ENCODE results near the gene ULK1. TPM values are rescaled to one million over a fixed set of nuclear protein-coding genes. Genes with fewer than 3 reads are reported as not detected.
"Not testable (repeated sequence)": the region's sequence is repeated elsewhere in the genome, so short reads cannot be mapped to it uniquely, and the experiment has no call there.

Gene ULK1
- total and polyA plus RNA-seq, 4 donors = 15.4 to 32.8 (median 22.8) TPM

DNA sequence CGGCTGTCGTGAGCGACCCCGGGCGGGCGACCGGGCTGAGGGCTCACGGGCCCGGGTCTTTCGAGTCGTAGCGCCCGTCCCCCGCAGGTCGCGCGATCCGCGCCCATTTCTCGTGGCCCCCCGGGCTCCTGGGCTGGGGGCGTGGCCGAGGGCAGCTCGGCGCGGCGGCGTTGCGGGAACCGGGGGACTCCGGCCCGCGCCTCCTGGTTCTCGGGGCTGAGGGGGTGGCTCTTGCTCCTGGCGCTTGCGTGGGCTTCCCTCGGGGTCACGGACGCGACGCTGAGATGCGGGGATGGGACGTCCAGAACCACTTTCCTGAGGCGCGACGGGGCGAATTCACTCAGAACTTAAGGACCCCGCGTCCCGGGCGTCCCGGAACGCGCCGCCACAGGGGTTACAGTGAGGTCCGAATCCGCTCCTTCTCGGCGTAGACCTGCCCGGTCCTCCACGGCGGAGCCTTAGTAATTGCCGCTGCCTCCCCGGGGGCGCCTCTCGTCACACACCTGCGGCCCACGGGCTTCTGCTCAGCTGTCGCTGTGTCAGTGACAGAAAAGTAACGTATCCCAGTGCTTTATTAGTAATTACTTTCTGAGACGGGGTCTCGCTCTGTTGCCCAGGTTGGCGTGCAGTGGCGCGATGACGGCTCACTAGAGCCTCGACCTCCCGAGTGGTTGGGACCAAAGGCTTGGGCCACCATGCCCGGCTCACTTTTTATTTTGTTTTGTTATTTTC is 55.9 kb downstream of the ULK1 start:
- Histone ChIP-seq H3K27me3 (ENCODE audit: control insufficient read depth in 3 of 3, insufficient read depth in 3 of 3, low read length in 2 of 3) (no peaks in the 10 kb centered on the region), H3K36me3 (ENCODE audit: control insufficient read depth in 4 of 4, insufficient read depth in 4 of 4, low read length in 4 of 4) (peaks cover 0 to 2% (median 0%) of the 10 kb centered on the region in 4 donors), H3K4me1 (ENCODE audit: control insufficient read depth in 5 of 5, insufficient read depth in 5 of 5, low read length in 5 of 5) (peaks cover 0 to 9% (median 6%) of the 10 kb centered on the region in 5 donors), H3K9ac (ENCODE audit: insufficient read depth in 1 of 2, low read length in 2 of 2) (peak overlapping the region in 1 of 2 donors; percentile 63), H3K4me3 (peak overlapping the region; percentile 96), H3K27ac (ENCODE audit: low read depth in 1 of 2, low read length in 1 of 2) (peak overlapping the region; percentile 83 to 87), H3K9me3 (ENCODE audit: control insufficient read depth in 4 of 4, insufficient read depth in 3 of 4, low read length in 3 of 4) (no peaks in the 10 kb centered on the region)
- TF ChIP-seq, protein P1, sequence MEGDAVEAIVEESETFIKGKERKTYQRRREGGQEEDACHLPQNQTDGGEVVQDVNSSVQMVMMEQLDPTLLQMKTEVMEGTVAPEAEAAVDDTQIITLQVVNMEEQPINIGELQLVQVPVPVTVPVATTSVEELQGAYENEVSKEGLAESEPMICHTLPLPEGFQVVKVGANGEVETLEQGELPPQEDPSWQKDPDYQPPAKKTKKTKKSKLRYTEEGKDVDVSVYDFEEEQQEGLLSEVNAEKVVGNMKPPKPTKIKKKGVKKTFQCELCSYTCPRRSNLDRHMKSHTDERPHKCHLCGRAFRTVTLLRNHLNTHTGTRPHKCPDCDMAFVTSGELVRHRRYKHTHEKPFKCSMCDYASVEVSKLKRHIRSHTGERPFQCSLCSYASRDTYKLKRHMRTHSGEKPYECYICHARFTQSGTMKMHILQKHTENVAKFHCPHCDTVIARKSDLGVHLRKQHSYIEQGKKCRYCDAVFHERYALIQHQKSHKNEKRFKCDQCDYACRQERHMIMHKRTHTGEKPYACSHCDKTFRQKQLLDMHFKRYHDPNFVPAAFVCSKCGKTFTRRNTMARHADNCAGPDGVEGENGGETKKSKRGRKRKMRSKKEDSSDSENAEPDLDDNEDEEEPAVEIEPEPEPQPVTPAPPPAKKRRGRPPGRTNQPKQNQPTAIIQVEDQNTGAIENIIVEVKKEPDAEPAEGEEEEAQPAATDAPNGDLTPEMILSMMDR (IDR thresholded peaks at IDR 0.05; ENCODE audit: control extremely low read depth, extremely low read depth) = no peak
- ATAC-seq (ENCODE audit: insufficient read depth, low FRiP score) = no peak
- peak in 2 of 3 donors; percentile 17 to 18 for DNase-seq
- WGBS, 2 donors = 1 to 2% methylated on average over 64 to 79 of the region's 79 CpGs

DNA sequence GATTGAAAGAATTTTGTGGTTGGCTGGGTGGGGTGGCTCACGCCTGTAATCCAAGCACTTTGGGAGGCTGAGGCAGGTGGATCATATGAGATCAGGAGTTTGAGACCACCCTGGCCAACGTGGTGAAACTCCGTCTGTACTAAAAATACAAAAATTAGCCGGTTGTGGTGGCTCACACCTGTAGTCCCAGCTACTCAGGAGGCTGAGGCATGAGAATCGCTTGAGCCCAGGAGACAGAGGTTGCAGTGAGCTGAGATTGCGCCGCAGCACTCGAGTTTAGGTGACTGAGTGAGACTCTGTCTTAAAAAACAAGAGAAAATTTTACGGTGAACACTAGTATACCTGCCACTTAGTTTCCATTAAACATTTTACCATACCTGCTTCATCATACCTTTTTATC is 59.4 kb downstream of the ULK1 start:
- H3K27me3 ChIP-seq (ENCODE audit: control insufficient read depth in 3 of 3, insufficient read depth in 3 of 3, low read length in 2 of 3); ATAC-seq (ENCODE audit: insufficient read depth, low FRiP score); H3K4me1 ChIP-seq (ENCODE audit: control insufficient read depth in 5 of 5, insufficient read depth in 5 of 5, low read length in 5 of 5); H3K27ac ChIP-seq (ENCODE audit: low read depth in 1 of 2, low read length in 1 of 2); H3K4me3 ChIP-seq; H3K9ac ChIP-seq (ENCODE audit: insufficient read depth in 1 of 2, low read length in 2 of 2); DNase-seq; H3K36me3 ChIP-seq (ENCODE audit: control insufficient read depth in 4 of 4, insufficient read depth in 4 of 4, low read length in 4 of 4); H3K9me3 ChIP-seq (ENCODE audit: control insufficient read depth in 4 of 4, insufficient read depth in 3 of 4, low read length in 3 of 4): not testable (repeated sequence)
- 94 to 98% methylated on average over 9 of the region's 9 CpGs for WGBS, 2 donors

DNA sequence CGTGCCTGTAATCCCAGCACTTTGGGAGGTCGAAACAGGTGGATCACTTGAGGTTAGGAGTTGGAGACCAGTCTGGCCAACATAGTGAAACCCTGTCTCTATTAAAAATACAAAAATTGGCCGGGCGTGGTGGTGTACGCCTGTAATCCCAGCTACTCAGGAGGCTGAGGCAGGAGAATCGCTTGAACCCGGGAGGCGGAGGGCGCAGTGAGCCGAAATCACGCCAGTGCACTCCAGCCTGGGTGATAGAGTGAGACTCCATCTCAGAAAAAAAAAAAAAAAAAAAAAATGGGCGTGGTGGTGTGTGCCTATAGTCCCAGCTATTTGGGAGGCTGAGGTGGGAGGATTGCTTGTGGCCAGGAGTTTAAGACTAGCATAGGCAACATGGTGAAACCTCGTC is 60.0 kb downstream of the ULK1 start:
- not testable (repeated sequence) for H3K27ac ChIP-seq (ENCODE audit: low read depth in 1 of 2, low read length in 1 of 2); H3K9ac ChIP-seq (ENCODE audit: insufficient read depth in 1 of 2, low read length in 2 of 2); H3K9me3 ChIP-seq (ENCODE audit: control insufficient read depth in 4 of 4, insufficient read depth in 3 of 4, low read length in 3 of 4); ATAC-seq (ENCODE audit: insufficient read depth, low FRiP score); H3K27me3 ChIP-seq (ENCODE audit: control insufficient read depth in 3 of 3, insufficient read depth in 3 of 3, low read length in 2 of 3); H3K36me3 ChIP-seq (ENCODE audit: control insufficient read depth in 4 of 4, insufficient read depth in 4 of 4, low read length in 4 of 4); H3K4me3 ChIP-seq; DNase-seq
- WGBS, 2 donors = 94 to 97% methylated on average over 13 of the region's 13 CpGs
- peaks cover 0 to 12% (median 9%) of the 10 kb centered on the region in 5 donors for H3K4me1 ChIP-seq (ENCODE audit: control insufficient read depth in 5 of 5, insufficient read depth in 5 of 5, low read length in 5 of 5)

DNA sequence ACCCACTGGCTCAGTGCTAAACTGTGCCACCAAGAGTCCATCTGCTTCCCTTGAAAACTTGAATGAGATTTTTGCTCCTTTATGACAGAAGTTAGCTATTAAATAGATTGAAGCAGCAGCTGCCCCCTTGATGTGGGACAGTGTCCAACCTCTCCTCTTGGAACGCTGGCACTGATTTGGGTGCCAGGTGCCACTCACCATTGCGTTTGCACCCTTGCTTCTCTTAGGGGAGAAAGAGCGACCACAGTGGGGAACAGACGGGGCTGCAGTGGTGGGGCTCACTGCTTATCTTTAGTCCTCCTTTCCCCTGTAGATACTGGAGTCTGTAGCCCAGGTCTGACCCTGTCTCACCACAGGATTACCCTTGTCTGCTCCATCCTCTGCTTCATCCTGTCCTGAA is 64.7 kb downstream of the ULK1 start:
- Histone ChIP-seq H3K4me3 (no peak overlapping the region), H3K9ac (ENCODE audit: insufficient read depth in 1 of 2, low read length in 2 of 2) (no peak overlapping the region), H3K27ac (ENCODE audit: low read depth in 1 of 2, low read length in 1 of 2) (no peak overlapping the region), H3K4me1 (ENCODE audit: control insufficient read depth in 5 of 5, insufficient read depth in 5 of 5, low read length in 5 of 5) (peaks cover 0 to 7% (median 0%) of the 10 kb centered on the region in 5 donors), H3K27me3 (ENCODE audit: control insufficient read depth in 3 of 3, insufficient read depth in 3 of 3, low read length in 2 of 3) (no peaks in the 10 kb centered on the region), H3K36me3 (ENCODE audit: control insufficient read depth in 4 of 4, insufficient read depth in 4 of 4, low read length in 4 of 4) (peaks cover 0 to 12% (median 5%) of the 10 kb centered on the region in 4 donors), H3K9me3 (ENCODE audit: control insufficient read depth in 4 of 4, insufficient read depth in 3 of 4, low read length in 3 of 4) (no peaks in the 10 kb centered on the region)
- WGBS, 2 donors = 79 to 91% methylated on average over 4 of the region's 4 CpGs
- DNase-seq = no peak
- TF ChIP-seq, protein P1 (IDR thresholded peaks at IDR 0.05; ENCODE audit: control extremely low read depth, extremely low read depth) = no peak
- no peak for ATAC-seq (ENCODE audit: insufficient read depth, low FRiP score)
